Amygdala (tissue), 56 donors: ENCODE results near the gene KCTD17.

Source experiments
- DNase-seq, 56 donors: peaks; one replicate each; lab custom pipeline; 2025; lab: John Stamatoyannopoulos, UW

The KCTD17 gene

GRCh38 chr22:37051391-37052385 is at the start of gene KCTD17:
Gene KCTD17, plus strand, starts transcription at chr22:37051742. Its CDS starts 19 bp downstream, at chr22:37051761.
- DNase-seq = peak in 48 of 56 donors; percentile 18 to 79 (median 43)

- DNase-seq = no peak
These were observed 49.7 kb upstream of the KCTD17 start for GRCh38 chr22:37001826-37002225.

- peak in 12 of 56 donors; percentile 7 to 46 (median 18) for DNase-seq
These were observed 48.9 kb upstream of the KCTD17 start for GRCh38 chr22:37002633-37003032.

- DNase-seq = no peak
These were observed 43.9 kb upstream of the KCTD17 start for GRCh38 chr22:37007651-37008050.

- DNase-seq = no peak
These were observed 43.2 kb upstream of the KCTD17 start for GRCh38 chr22:37008365-37008764.

- no peak for DNase-seq
These were observed 42.1 kb upstream of the KCTD17 start for GRCh38 chr22:37009490-37009889.

- no peak for DNase-seq
These were observed 41.4 kb upstream of the KCTD17 start for GRCh38 chr22:37010174-37010573.

- no peak for DNase-seq
These were observed 40.6 kb upstream of the KCTD17 start for GRCh38 chr22:37010976-37011375.

GRCh38 chr22:37011472-37011871 is 40.1 kb upstream of the KCTD17 start:
- no peak for DNase-seq

- peak in 24 of 56 donors; percentile 12 to 62 (median 34) for DNase-seq
These were observed 39.2 kb upstream of the KCTD17 start for GRCh38 chr22:37012262-37012904.

- DNase-seq = no peak
These were observed 38.6 kb upstream of the KCTD17 start for GRCh38 chr22:37012956-37013355.

- DNase-seq = no peak
These were observed 37.1 kb upstream of the KCTD17 start for GRCh38 chr22:37014415-37014806.

- no peak for DNase-seq
These were observed 36.5 kb upstream of the KCTD17 start for GRCh38 chr22:37014835-37015586.

- no peak for DNase-seq
These were observed 36.0 kb upstream of the KCTD17 start for GRCh38 chr22:37015587-37015878.

- no peak for DNase-seq
These were observed 35.2 kb upstream of the KCTD17 start for GRCh38 chr22:37016134-37016910.

- peak in 3 of 56 donors; percentile 20 to 27 (median 21) for DNase-seq
These were observed 34.2 kb upstream of the KCTD17 start for GRCh38 chr22:37017356-37017755.

- DNase-seq = peak in 3 of 56 donors; percentile 39 to 54 (median 45)
These were observed 33.3 kb upstream of the KCTD17 start for GRCh38 chr22:37018086-37018814.

- DNase-seq = peak in 31 of 56 donors; percentile 13 to 67 (median 38)
These were observed 32.7 kb upstream of the KCTD17 start for GRCh38 chr22:37018815-37019308.
